Cerebellar nuclear complex (tissue), 1 donor: ENCODE results near the gene ADGRD1.
"Not testable (repeated sequence)": the region's sequence is repeated elsewhere in the genome, so short reads cannot be mapped to it uniquely, and the experiment has no call there.

Experiments
- DNase-seq, 2 experiments: peaks; one replicate each; lab custom pipeline; 2025; lab: John Stamatoyannopoulos, UW

The ADGRD1 gene

GRCh38 chr12:131057211-131057721 is 103.6 kb downstream of the ADGRD1 start:
- peak in 1 of 2 experiments; percentile 77 for DNase-seq

DNA sequence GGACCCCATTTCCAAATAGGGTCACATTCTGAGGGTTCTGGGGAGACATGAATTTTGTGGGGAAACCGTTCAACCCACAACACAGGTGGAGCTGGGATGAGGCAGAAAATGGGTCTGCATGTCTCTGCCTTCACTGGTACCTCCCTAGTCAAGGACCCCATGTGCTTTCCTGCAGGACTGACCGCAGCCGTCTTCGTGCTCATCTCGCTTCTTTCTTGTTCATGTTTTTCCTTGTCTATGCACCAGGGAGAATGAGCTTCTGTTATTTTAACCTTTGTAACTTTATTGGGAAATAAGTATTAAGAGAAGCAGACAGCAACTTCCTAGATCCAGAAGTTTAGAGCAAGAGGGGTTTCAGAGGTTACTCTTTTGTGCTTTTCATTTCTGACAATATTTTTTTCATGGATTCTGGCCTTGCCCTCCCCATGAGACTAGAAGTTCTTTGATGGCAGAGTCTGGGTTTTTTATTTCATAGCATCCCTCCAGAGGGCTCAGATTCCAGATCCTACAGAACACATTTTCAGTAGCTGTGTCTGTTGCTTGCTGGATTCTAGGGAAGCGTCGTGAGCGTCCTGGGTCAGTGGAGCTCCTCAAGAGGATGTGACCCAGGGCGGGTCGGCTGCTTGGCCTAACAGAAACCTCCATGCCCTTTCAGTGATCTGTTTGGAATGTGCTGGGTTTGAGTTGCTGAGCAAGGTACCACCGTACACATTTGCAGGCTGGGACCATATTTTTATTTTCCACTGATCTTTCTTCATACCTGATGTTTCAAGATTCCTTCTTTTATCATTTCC is 104.2 kb downstream of the ADGRD1 start:
- DNase-seq = no peak

GRCh38 chr12:131058700-131059099 is 105.0 kb downstream of the ADGRD1 start:
- DNase-seq = no peak

DNA sequence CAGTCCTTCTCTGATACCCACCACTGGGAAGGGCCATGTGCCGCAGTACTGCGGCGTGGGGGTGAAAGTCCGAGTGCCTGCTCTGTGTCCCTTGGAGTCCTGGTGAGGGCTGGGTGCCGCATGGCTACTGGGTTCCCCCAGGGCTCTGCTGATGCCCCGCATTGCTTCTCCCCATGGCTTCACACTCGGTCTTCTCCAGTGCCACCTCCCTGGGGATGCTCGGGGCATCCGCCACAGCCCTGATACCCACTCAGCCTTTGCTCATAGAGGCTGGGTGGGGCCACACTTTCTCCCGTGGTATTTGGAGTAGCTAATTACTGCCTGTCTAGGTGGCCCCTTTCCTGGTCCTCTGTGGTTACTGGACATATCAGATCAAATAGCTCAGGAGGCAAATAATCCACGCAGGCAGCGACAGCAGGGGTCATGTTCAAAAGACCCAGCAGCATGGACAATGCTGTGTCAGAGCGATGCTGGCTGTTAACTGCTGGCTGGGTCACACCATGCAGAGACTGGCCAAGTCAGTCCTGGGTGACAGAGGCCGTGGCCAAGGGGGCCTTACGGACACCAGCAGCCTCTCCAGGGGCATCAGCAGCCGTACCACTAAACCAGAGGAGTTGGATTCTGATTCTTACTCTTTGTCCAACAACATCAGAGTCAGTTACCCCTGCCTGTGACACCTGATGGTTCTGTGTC is 106.5 kb downstream of the ADGRD1 start:
- DNase-seq = no peak

DNA sequence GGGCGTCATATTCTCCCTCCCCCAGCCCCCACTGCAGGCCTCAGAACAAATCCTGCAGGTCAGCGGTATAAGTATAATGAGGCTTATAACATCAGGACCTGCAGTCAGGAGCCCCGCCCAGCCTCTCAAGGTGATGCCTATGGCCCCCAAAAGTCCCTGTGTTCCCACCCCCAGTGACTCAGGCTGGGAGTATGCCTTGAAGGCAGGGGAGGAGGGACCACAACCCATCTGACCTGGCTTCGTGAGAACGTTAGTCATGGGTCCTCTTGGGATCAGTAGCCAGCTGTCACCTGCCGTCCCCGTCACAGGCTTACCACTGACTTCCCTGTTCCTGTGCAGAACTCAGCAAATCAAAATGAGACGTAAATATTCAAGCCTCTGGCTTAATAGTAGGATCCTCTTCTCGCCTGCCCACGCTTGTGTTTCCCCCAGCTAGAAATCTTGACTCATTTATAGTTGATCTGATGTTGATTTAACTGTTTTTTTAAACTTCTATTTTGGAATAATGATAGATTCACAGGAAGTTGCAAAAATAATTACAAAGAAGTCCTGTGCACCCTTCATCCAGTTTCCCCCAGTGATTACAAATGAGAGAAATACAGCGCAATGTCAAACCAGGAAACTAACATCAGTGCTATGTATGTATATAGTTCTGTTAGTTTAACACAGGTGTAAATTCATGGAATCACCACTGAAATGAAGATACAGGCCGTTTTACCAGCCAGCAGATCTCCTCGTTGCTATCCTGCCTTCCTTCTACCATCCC is 107.5 kb downstream of the ADGRD1 start:
- no peak for DNase-seq

- DNase-seq = no peak
These were observed 109.7 kb downstream of the ADGRD1 start for GRCh38 chr12:131063413-131063812.

- no peak for DNase-seq
These were observed 110.3 kb downstream of the ADGRD1 start for GRCh38 chr12:131063960-131064359.

DNA sequence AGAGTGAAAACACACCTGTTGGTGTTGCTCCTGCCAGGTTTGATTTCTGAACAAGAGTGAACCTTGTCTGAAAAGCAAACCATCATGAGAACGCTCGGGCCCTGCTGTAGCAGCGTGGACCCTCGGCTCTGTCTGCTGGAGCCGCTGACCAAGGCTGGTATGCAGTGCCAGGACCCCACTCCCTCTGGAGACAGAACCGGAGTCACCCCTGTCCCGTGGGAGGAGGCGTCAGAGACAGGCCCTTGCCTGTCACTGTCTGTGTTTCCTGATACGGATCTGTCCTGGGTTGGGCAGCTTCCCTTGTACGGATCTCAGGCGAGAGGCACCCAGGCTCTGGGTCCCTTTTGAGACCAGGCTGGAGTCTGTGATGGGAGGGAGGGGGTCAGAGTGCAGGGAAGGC is 111.6 kb downstream of the ADGRD1 start:
- DNase-seq = no peak

DNA sequence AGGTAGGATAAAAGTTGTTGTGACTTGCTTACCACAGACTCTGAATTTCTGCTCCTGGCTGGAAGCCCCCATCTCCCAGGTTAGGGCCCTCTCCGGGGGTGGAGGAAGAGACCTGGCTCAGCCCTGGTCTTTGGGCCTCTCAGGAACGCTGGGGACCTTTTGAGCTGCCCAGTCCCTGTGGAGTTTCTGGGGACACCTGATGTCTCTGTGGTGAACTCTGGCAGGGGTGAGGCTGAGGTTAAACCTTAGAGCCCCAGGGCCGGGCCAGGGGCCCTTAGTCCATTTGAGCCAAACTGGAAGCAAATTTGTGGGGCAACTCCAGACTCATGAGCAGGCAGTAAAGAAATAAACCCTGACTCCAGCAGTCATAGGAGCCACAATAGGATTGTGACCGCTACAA is 112.1 kb downstream of the ADGRD1 start:
- no peak for DNase-seq

DNA sequence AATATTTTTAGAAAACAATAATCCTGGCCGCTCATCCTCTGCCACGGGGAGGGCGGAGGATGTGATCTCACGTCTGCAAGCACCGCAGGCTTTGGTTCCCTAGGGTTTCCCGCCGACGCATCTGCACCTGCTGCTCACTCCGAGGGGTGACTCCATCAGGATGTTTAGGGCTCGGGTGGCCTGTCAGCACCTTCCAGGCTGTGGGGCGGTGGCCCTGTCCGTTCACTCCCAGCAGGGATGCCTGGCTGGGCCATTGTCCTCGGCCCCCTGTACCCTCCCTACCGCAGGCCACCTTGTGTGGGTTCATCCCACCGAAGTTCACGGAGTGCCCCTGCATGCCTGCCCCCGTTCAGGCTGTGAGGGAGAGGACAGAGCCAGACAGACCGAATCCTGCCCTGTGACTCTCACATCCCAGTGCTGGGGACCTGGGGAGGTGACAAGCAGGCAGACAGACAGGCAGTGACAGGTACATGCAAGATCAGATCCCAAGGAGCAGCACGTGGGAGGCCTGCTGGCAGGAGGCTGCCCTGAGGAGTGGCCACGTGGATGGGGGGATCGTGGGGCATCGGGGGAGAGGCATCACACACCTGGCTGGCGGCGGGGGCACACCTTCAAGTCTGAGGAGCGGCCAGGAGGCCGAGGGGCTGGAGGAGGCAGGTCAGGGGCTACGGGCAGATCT is 112.6 kb downstream of the ADGRD1 start:
- no peak for DNase-seq

GRCh38 chr12:131066886-131067490 is 113.3 kb downstream of the ADGRD1 start:
- no peak for DNase-seq

GRCh38 chr12:131067981-131068851 is 114.5 kb downstream of the ADGRD1 start:
- no peak for DNase-seq

- DNase-seq = not testable (repeated sequence)
These were observed 115.4 kb downstream of the ADGRD1 start for GRCh38 chr12:131068926-131069720.

DNA sequence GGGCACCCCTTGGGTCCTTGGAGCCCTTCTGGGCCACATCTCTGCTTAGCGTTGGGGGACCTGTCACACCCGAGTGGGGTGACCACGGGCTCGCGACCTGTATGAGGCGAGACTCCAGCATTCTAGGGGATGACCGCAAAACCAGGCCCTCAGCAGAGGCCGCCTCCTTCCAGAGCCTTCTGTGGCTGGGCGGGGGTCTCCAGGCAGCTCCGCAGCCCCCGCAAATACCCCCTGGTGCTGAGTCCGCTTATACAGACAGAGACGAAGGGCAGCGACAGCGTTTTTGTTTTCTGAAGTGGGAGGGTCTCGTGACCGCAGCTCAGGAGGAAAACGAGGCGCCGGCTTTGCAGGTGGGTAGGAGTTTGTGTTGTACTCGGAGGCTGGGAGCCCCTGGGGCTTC is 116.4 kb downstream of the ADGRD1 start:
- not testable (repeated sequence) for DNase-seq

DNA sequence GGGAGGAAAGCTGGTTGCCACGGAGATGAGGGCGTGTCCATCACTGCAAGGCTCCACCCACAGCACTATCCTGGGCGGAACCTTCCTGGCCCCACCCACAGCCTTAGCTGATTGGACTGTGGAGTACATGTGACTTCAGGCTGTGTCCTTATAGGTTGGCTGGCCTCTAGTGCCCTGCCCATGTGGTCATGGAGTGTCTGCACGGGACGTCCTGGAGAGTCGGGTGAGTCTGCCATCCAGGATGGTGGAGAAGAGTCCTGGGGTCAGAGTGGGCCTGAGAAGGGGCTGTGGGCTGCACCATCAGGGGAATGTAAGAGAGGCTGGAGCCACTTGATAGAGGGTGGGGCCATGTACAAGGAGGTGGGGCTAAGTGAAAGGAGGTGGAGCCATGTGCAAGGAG is 117.0 kb downstream of the ADGRD1 start:
- DNase-seq = not testable (repeated sequence)

- not testable (repeated sequence) for DNase-seq
These were observed 117.6 kb downstream of the ADGRD1 start for GRCh38 chr12:131071234-131071820.

DNA sequence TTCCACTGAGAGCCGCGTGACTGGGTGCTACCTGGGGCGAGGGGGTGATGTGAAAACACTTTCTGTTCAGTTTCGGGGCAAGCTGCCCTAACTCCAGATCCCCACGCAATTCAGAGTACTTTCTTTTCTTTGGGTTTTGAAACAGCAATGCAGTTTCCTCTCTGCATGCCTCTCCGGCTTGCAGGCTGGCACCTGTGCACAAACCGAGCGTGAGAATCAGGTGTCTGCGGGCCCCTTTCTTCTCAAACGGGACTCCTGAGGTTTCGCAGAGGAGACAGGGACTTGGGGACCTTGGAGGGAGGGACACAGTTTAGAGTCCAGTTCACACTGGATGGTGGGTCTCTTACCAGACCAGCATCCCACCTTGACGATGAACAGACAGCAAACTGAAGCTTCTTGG is 118.2 kb downstream of the ADGRD1 start:
- DNase-seq = not testable (repeated sequence)

- no peak for DNase-seq
These were observed 118.9 kb downstream of the ADGRD1 start for GRCh38 chr12:131072451-131073230.
